WERI-Rb-1 (cell line): ENCODE measurements around the gene NTNG2.
A peak's percentile ranks its signal among the peaks of the same experiment; 100 is the strongest.

Source experiments
- DNase-seq: peaks from one replicate; pipeline ENCODE4 v3.0.0-alpha.2; 2020
- H3K27ac ChIP-seq: fragments of 250-450 bp; sonication (Bioruptor Pico); 2 replicates; pipeline ENCODE4 v1.5.1; 2020; ENCODE audit warnings: mild to moderate bottlenecking, moderate library complexity
- H3K27me3 ChIP-seq: fragments of 250-450 bp; sonication (Bioruptor Pico); 2 replicates; pipeline ENCODE4 v1.5.1; 2021; ENCODE audit warnings: mild to moderate bottlenecking, low read depth, moderate library complexity; ENCODE audit not compliant: insufficient read depth, severe bottlenecking
- H3K36me3 ChIP-seq: fragments of 250-450 bp; sonication (Bioruptor Pico); 2 replicates; pipeline ENCODE4 v1.5.1; 2020; ENCODE audit warnings: mild to moderate bottlenecking, moderate library complexity
- H3K4me3 ChIP-seq: 2 replicates; pipeline ENCODE4 v1.5.1; 2011; ENCODE audit warnings: low read depth, mild to moderate bottlenecking, control low read depth, low read length
- H3K9me3 ChIP-seq: fragments of 250-450 bp; sonication (Bioruptor Pico); 2 replicates; pipeline ENCODE4 v1.5.1; 2021; ENCODE audit warnings: mild to moderate bottlenecking, moderate library complexity; ENCODE audit not compliant: severe bottlenecking
- TF ChIP-seq, protein P1 (sequence below): IDR thresholded peaks from 2 replicates; pipeline ENCODE4 v1.5.1; 2011; ENCODE audit warnings: low read depth, mild to moderate bottlenecking, control low read depth, inconsistent platforms, low read length

Gene NTNG2

DNA sequence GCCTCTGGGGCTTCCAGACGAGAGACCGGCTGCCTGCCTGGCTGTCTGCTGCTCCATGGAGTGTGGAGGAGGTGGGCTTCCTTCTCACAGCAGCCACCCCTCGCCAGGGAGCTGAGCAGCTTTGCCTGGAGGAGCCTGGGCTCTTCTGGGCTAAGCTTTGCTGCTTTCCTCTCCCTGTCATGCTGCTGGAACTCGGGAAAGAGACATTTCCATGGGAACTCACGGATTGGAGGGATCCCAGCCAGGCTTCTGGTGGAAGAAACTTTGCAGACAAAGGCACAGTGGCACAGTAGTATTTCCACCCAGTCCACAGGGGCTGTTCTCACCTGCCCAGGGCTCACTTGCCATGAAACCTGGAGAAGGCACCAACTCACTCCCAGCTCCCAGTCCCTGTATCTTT is 5.6 kb upstream of the NTNG2 start:
- Histone ChIP-seq H3K27me3 (no peaks in the 10 kb centered on the region), H3K9me3 (peaks cover 2% of the 10 kb centered on the region), H3K36me3 (no peaks in the 10 kb centered on the region), H3K4me3 (no peak overlapping the region), H3K27ac (no peak overlapping the region)
- TF ChIP-seq, protein P1, sequence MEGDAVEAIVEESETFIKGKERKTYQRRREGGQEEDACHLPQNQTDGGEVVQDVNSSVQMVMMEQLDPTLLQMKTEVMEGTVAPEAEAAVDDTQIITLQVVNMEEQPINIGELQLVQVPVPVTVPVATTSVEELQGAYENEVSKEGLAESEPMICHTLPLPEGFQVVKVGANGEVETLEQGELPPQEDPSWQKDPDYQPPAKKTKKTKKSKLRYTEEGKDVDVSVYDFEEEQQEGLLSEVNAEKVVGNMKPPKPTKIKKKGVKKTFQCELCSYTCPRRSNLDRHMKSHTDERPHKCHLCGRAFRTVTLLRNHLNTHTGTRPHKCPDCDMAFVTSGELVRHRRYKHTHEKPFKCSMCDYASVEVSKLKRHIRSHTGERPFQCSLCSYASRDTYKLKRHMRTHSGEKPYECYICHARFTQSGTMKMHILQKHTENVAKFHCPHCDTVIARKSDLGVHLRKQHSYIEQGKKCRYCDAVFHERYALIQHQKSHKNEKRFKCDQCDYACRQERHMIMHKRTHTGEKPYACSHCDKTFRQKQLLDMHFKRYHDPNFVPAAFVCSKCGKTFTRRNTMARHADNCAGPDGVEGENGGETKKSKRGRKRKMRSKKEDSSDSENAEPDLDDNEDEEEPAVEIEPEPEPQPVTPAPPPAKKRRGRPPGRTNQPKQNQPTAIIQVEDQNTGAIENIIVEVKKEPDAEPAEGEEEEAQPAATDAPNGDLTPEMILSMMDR = no peak
- no peak for DNase-seq

DNA sequence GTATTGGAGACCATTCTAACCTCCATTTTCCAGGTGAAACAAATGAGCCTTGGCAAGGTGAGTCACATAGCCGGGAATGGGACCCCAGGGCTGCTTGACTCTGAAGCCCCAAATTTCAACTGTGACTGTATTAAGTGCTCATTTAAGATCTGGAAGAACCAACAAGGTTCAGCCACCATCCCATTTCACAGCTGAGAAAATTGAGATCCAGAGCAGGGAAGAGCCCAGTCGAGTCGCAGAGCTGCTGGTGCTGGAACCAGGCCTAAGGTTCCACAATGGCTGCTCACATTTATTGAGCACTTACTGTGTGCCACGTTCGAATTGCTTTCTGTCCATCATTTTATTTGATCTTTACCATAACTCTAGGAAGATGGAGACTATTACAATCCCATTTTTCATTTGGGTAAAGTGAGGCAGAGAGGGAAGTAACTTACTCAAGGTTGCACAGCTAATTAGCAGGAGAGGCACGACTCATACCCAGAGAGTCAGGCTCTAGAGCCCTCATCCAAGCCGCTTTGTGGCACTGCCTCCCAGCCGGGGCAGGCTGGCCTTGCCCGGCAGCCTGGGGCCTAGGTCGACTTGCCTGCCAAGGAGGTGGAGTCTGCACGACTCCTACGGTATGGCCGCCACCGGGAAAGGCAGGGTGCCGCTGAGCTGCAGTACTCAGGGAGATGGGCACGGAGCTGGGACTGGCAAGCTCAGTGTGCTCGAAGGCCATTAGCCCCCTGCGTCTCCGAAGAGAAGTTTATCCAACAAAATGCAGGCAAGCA is 4.3 kb upstream of the NTNG2 start:
- TF ChIP-seq, protein P1 = no peak
- Histone ChIP-seq H3K9me3 (peaks cover 2% of the 10 kb centered on the region), H3K27ac (no peak overlapping the region), H3K36me3 (peaks cover 3% of the 10 kb centered on the region; the same call in 1 of the 2 replicates), H3K4me3 (no peak overlapping the region), H3K27me3 (no peaks in the 10 kb centered on the region)
- DNase-seq = no peak

DNA sequence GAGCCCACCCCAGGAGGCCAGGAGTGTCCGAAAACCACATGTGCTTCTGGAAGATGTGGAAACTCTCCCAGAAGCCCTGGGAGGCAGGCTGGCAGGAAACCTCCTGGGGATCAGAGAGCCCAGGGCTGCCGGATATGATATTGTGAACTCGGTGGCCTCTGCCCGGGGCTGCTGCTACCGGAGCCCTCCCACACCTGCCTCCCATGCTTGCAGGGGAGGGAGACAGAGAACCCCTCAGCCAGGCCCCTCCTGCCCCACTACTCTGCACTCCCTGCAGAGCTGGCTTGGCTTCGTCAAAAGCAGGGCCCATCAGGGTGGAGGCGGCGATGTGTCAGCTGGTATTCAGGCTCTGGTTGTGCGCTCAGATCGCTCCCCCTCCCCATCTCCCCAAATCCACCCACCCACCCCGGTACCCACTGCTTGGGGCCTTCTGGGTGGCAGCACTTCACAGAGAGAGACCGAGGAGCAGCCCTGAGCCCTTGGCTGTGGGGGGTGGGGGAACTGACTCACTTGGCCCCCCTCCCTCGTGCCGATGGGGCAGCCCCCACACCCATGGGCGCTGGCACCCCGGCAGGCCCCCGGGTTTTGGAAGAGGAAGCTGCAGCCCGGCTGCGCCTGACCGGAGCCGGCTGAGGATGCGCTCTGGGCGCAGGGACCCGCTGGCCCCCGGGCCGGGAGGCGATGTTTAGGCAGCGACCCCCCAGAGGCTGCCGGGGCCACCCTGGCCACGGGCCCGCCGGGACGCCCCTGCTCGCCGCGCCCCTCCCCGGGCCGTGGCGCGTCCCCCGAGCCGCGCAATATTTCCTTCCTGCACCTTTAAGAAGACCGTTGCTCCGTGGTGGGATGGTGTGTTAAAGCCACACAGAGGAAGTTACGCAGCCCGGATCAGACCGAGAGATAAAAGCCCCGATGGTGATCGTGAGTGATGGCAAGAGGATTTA is 786 bp upstream of the NTNG2 start:
- H3K9me3 ChIP-seq = peaks cover 2% of the 10 kb centered on the region
- H3K27me3 ChIP-seq = no peaks in the 10 kb centered on the region
- H3K36me3 ChIP-seq = peaks cover 14% of the 10 kb centered on the region
- peak overlapping the region; percentile 86 for H3K4me3 ChIP-seq
- peak overlapping the region; percentile 88 for H3K27ac ChIP-seq
- DNase-seq = peak; percentile 95
- TF ChIP-seq, protein P1 = no peak

DNA sequence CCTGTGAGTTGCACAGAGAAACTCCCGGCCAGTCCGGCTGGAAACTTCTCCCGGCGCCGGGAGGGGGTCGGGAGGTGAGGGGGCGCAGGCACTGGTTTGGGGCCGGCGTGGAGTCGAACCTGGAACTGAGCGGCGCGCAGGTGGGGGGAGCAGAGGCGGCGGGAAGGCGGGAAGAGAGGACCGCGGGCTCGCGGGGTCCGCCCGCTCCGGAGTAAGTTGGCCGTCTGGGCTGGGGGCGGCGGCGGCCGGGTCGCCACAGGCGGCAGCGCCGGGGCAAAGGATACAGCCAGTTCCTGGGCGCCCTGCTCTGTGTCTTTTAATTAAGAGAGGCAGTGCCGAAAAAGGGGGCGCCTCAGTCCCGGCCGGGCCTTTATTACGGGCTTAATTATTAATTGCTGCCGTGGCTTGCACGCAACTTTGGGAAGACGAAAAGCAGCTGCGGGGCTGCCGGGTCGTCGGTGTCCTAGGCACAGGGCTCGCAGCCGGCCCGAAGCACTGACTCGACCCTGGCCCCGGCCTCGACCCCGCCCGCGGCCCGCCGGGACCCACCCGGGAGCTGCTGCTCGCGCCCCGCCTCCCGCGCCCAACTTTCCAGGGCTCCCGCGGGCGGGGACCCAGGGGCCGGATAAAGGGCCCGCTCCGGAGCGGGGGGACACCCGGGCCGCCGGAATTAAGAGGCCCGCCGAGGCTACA is 1.1 kb downstream of the NTNG2 start:
- H3K27me3 ChIP-seq = no peaks in the 10 kb centered on the region
- TF ChIP-seq, protein P1 = no peak
- H3K27ac ChIP-seq = peak overlapping the region; percentile 88
- peaks cover 32% of the 10 kb centered on the region for H3K36me3 ChIP-seq
- no peaks in the 10 kb centered on the region for H3K9me3 ChIP-seq
- peak overlapping the region; percentile 86 for H3K4me3 ChIP-seq
- DNase-seq = peak; percentile 65

DNA sequence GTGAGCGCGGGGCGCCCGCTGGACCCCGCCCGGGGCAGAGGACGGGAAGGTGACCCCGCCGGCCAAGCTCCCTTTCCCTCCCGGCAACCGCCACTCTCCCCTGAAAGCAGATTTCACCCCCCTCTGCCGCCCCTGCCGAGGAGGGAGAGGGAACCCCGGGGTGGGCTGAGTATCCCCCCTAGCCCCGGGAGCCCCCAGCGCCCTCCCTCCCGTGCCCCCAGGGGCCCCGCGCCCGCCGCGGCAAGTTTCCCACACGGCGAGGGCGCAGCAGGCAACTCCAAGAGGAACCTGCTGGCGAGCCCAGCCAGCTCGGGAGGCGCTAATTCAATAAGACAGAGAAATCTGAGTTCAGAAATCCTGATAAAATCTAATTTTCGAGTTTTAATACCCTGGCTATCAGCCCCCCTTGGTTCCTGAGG is 1.6 kb downstream of the NTNG2 start:
- TF ChIP-seq, protein P1 = no peak
- H3K27ac ChIP-seq = peak overlapping the region; percentile 88
- H3K27me3 ChIP-seq = no peaks in the 10 kb centered on the region
- H3K4me3 ChIP-seq = peak overlapping the region; percentile 86
- no peaks in the 10 kb centered on the region for H3K9me3 ChIP-seq
- peak; percentile 52 for DNase-seq
- H3K36me3 ChIP-seq = peaks cover 38% of the 10 kb centered on the region
